ENCODE data around the gene CD59. TPM values are rescaled to one million over a fixed set of nuclear protein-coding genes. Genes with fewer than 3 reads are reported as not detected.

CD59 gene
- total and polyA plus RNA-seq, 10 donors, result 21.6 to 281 (median 171) TPM

DNA sequence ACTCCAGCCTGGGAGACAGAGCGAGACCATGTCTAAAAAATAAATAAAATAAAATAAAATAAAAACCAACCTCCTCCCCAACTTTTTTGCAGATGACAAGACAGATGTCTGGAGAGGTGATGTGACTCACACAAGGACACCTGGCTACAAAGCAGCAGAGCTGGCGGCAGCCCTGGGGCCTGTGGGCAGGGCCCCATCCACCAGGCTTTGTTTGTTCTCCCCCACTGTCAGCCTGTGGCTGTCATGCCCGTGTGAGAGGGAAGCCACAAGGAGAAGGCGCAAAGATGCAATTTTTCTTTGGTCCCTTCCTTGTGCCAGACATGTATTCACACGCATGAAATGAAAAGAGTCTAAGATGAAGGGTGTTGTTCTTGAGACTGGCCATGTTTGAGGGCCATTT lies 16.6 kb downstream of the CD59 start:
- WGBS, 5 donors, result 77 to 86% (median 81%) methylated on average over 5 of the region's 5 CpGs
- H3K27me3 ChIP-seq (replicated peaks in 1 of 7), result no peaks in the 10 kb centered on the region
- DNase-seq, result no peak
- H3K27ac ChIP-seq, result no peak overlapping the region
- H3K36me3 ChIP-seq, result peaks cover 0 to 83% (median 35%) of the 10 kb centered on the region in 6 donors
- intact Hi-C loops (cut with DNase I; ENCODE audit: low total_unique reads), result no loop called here
- no peak overlapping the region for H3K4me3 ChIP-seq
- no peaks in the 10 kb centered on the region for H3K9me3 ChIP-seq
- TF ChIP-seq, protein P1, sequence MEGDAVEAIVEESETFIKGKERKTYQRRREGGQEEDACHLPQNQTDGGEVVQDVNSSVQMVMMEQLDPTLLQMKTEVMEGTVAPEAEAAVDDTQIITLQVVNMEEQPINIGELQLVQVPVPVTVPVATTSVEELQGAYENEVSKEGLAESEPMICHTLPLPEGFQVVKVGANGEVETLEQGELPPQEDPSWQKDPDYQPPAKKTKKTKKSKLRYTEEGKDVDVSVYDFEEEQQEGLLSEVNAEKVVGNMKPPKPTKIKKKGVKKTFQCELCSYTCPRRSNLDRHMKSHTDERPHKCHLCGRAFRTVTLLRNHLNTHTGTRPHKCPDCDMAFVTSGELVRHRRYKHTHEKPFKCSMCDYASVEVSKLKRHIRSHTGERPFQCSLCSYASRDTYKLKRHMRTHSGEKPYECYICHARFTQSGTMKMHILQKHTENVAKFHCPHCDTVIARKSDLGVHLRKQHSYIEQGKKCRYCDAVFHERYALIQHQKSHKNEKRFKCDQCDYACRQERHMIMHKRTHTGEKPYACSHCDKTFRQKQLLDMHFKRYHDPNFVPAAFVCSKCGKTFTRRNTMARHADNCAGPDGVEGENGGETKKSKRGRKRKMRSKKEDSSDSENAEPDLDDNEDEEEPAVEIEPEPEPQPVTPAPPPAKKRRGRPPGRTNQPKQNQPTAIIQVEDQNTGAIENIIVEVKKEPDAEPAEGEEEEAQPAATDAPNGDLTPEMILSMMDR (IDR thresholded peaks at IDR 0.05 in 8 of 11, conservative IDR thresholded peaks at IDR 0.05 in 3 of 11), result no peak
- TF ChIP-seq POLR2AphosphoS5 (IDR thresholded peaks at IDR 0.05), result no peak
- no peak for TF ChIP-seq POLR2A (IDR thresholded peaks at IDR 0.05)
- H3K4me1 ChIP-seq, result peaks cover 9 to 36% (median 25%) of the 10 kb centered on the region in 6 donors

DNA sequence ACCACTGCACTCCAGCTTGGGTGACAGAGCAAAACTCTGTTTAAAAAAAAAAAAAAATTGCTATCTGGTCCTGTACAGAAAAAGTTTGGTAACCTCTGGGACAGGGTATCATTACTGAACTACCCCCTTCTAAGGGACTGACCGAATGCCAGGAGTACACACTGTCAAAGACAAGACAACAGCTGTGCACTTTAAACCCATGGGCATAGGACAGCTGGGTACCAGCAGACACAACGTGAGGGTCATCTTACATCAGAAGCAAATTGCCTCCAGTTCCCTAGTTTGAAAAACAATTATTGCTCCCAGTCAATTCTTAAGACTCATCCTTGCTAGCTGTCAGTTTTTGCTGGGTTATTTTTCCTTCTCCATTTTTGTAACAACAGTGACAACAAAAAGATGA lies 17.8 kb downstream of the CD59 start:
- peaks cover 0 to 94% (median 40%) of the 10 kb centered on the region in 6 donors for H3K36me3 ChIP-seq

GRCh38 chr11:33716243-33716642 lies 20.0 kb downstream of the CD59 start:
- H3K4me1 ChIP-seq, result peaks cover 0 to 12% (median 0%) of the 10 kb centered on the region in 6 donors
- H3K9me3 ChIP-seq, result no peaks in the 10 kb centered on the region
- intact Hi-C loops (cut with DNase I; ENCODE audit: low total_unique reads), result no loop called here
- DNase-seq, result no peak
- H3K4me3 ChIP-seq, result no peak overlapping the region
- no peaks in the 10 kb centered on the region for H3K27me3 ChIP-seq (replicated peaks in 1 of 7)
- TF ChIP-seq, protein P1 (IDR thresholded peaks at IDR 0.05 in 8 of 11, conservative IDR thresholded peaks at IDR 0.05 in 3 of 11), result peak in 5 of 11 experiments; percentile 14 to 28 (median 18)
- no peak for TF ChIP-seq POLR2A (IDR thresholded peaks at IDR 0.05)
- H3K36me3 ChIP-seq, result peaks cover 0 to 100% (median 48%) of the 10 kb centered on the region in 6 donors
- no peak overlapping the region for H3K27ac ChIP-seq
- 80 to 92% (median 84%) methylated on average over 2 of the region's 2 CpGs for WGBS, 5 donors

More for the DNA sequence above, 17.8 kb downstream of the CD59 start:
- intact Hi-C loops (cut with DNase I; ENCODE audit: low total_unique reads), result no loop called here
- H3K27me3 ChIP-seq (replicated peaks in 1 of 7), result no peaks in the 10 kb centered on the region
- H3K4me3 ChIP-seq, result no peak overlapping the region
- no peak for DNase-seq
- peaks cover 5 to 26% (median 13%) of the 10 kb centered on the region in 6 donors for H3K4me1 ChIP-seq
- 77 to 89% (median 85%) methylated on average over 2 of the region's 2 CpGs for WGBS, 5 donors
- H3K9me3 ChIP-seq, result no peaks in the 10 kb centered on the region
- TF ChIP-seq, protein P1 (IDR thresholded peaks at IDR 0.05 in 8 of 11, conservative IDR thresholded peaks at IDR 0.05 in 3 of 11), result no peak
- TF ChIP-seq POLR2A (IDR thresholded peaks at IDR 0.05), result no peak
- TF ChIP-seq POLR2AphosphoS5 (IDR thresholded peaks at IDR 0.05), result no peak
- no peak overlapping the region for H3K27ac ChIP-seq

DNA sequence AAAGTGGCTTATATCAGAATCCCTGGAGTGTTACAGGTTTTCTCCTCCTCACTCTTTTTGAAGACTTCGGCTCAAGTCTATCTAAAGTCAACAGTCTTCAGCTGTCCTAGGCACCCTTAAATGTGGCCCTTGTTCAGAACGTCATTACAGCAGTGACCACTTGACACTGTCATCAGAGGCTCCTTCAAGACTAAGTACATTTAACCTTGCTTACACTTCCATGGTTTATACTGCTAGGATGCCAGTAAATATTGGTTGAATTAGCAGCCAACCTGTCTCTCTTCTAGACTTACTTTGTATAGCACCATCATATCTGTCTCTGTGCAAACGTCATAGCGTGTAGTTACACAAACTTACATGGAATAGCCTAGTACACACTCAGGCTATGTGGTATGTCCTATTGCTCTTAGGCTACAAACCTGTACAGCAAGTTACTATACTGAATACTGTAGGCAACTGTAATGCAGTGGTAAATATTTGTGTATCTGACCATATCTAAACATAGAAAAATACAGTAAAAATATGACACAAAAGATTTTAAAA lies 22.3 kb downstream of the CD59 start:
- peaks cover 0 to 100% (median 49%) of the 10 kb centered on the region in 6 donors for H3K36me3 ChIP-seq
- H3K4me1 ChIP-seq, result peaks cover 0 to 9% (median 0%) of the 10 kb centered on the region in 6 donors
- WGBS, 5 donors, result 86 to 95% (median 92%) methylated on average over 4 of the region's 4 CpGs
- H3K9me3 ChIP-seq, result no peaks in the 10 kb centered on the region
- H3K27me3 ChIP-seq (replicated peaks in 1 of 7), result no peaks in the 10 kb centered on the region
- H3K27ac ChIP-seq, result no peak overlapping the region
- intact Hi-C loops (cut with DNase I; ENCODE audit: low total_unique reads), result no loop called here
- TF ChIP-seq POLR2AphosphoS5 (IDR thresholded peaks at IDR 0.05), result no peak
- no peak for TF ChIP-seq POLR2A (IDR thresholded peaks at IDR 0.05)
- TF ChIP-seq, protein P1 (IDR thresholded peaks at IDR 0.05 in 8 of 11, conservative IDR thresholded peaks at IDR 0.05 in 3 of 11), result no peak
- no peak overlapping the region for H3K4me3 ChIP-seq
- no peak for DNase-seq
